IMR-90 (cell line): ENCODE results near the gene TNNC2. TPM values are rescaled to one million over a fixed set of nuclear protein-coding genes. Genes with fewer than 3 reads are reported as not detected.
A peak's percentile ranks its signal among the peaks of the same experiment; 100 is the strongest.

ENCODE experiments used
- ATAC-seq: fragments of 200-7000 bp; cut with Tn5 transposase; 2 replicates; pipeline ENCODE4 v1.9.1; 2020; ENCODE audit warnings: low read depth, mild to moderate bottlenecking, moderate library complexity
- BruUV-seq: library from RNA; stranded (reverse); fragments of 400-500 nt; replicated peaks from 2 replicates; lab custom pipeline; 2021; lab: Mats Ljungman, UMichigan
- CTCF ChIA-PET: fragments of 300-600 bp; formaldehyde crosslinking; extraction: SDS; loops from one replicate; lab custom pipeline; 2021; ENCODE audit warnings: antibody characterized with exemption; lab: Yijun Ruan, JAX
- POLR2A ChIA-PET: fragments of 300-600 bp; sonication (Branson Sonifier 250); formaldehyde crosslinking; loops from one replicate; lab custom pipeline; 2022; ENCODE audit warnings: antibody characterized with exemption; ENCODE audit not compliant: unreplicated experiment; lab: Charles Lee
- DNase-seq: peaks from one replicate; pipeline ENCODE4 v3.0.0; 2013
- H2AFZ ChIP-seq: replicated peaks from 2 replicates; pipeline ENCODE3; 2013; ENCODE audit warnings: low read length, mild to moderate bottlenecking; ENCODE audit not compliant: poor library complexity
- H2AK5ac ChIP-seq: 2 replicates; pipeline ENCODE4 v1.6.1; 2013; ENCODE audit warnings: low read depth, low read length, inconsistent platforms
- H2AK9ac ChIP-seq: replicated peaks from 2 replicates; pipeline ENCODE3; 2013; ENCODE audit warnings: mild to moderate bottlenecking, low read depth, low read length, moderate library complexity; ENCODE audit not compliant: poor library complexity
- H2BK120ac ChIP-seq: 2 replicates; pipeline ENCODE4 v1.6.1; 2013; ENCODE audit warnings: low read depth, low read length, inconsistent platforms
- H2BK15ac ChIP-seq: 3 replicates; pipeline ENCODE4 v1.6.1; 2013; ENCODE audit warnings: low read depth, low read length, inconsistent platforms
- H2BK20ac ChIP-seq: 2 replicates; pipeline ENCODE4 v1.6.1; 2013; ENCODE audit warnings: low read depth, mild to moderate bottlenecking, inconsistent platforms, low read length, moderate library complexity
- H2BK5ac ChIP-seq: 2 replicates; pipeline ENCODE4 v1.6.1; 2013; ENCODE audit warnings: mild to moderate bottlenecking, low read depth, low read length, inconsistent platforms; ENCODE audit not compliant: poor library complexity, severe bottlenecking
- H3K14ac ChIP-seq: replicated peaks from 2 replicates; pipeline ENCODE4 v1.6.1; 2013; ENCODE audit warnings: low read depth, low read length, inconsistent platforms
- H3K18ac ChIP-seq: 2 replicates; pipeline ENCODE4 v1.6.1; 2013; ENCODE audit warnings: low read depth, low read length, control low read depth
- H3K23ac ChIP-seq: 2 replicates; pipeline ENCODE4 v1.6.1; 2013; ENCODE audit warnings: low read depth, low read length, inconsistent platforms
- H3K27ac ChIP-seq: 2 replicates; pipeline ENCODE4 v1.5.1; 2013; ENCODE audit warnings: mild to moderate bottlenecking, control low read depth, low read length; ENCODE audit not compliant: insufficient read depth
- H3K27me3 ChIP-seq: 2 replicates; pipeline ENCODE4 v1.6.1; 2013; ENCODE audit warnings: low read length; ENCODE audit not compliant: control insufficient read depth, insufficient read depth
- H3K36me3 ChIP-seq: 2 replicates; pipeline ENCODE4 v1.6.1; 2013; ENCODE audit warnings: low read length, mixed read lengths; ENCODE audit not compliant: control insufficient read depth, insufficient read depth
- H3K4ac ChIP-seq: 2 replicates; pipeline ENCODE4 v1.6.1; 2013; ENCODE audit warnings: low read depth, low read length, inconsistent platforms
- H3K4me1 ChIP-seq: 2 replicates; pipeline ENCODE4 v1.6.1; 2013; ENCODE audit warnings: low read length, mixed read lengths; ENCODE audit not compliant: control insufficient read depth, insufficient read depth
- H3K4me2 ChIP-seq: 2 replicates; pipeline ENCODE4 v1.6.1; 2013; ENCODE audit warnings: low read depth, mild to moderate bottlenecking, control low read depth, low read length, moderate library complexity
- H3K4me3 ChIP-seq: 2 replicates; pipeline ENCODE4 v1.5.1; 2013; ENCODE audit warnings: low read depth, mild to moderate bottlenecking, control low read depth, low read length, moderate library complexity; ENCODE audit not compliant: insufficient read depth
- H3K56ac ChIP-seq: 2 replicates; pipeline ENCODE4 v1.6.1; 2013; ENCODE audit warnings: low read length, inconsistent platforms; ENCODE audit not compliant: insufficient read depth; ENCODE audit errors: extremely low read depth
- H3K79me1 ChIP-seq, 2 experiments: 2 replicates each; pipeline ENCODE4 v1.6.1; 2013; ENCODE audit warnings: low read length in 2 of 2, inconsistent platforms in 1 of 2, low read depth in 1 of 2
- H3K9ac ChIP-seq: 2 replicates; pipeline ENCODE4 v1.6.1; 2013; ENCODE audit warnings: low read depth, low read length, control low read depth
- H3K9me1 ChIP-seq: 2 replicates; pipeline ENCODE4 v1.6.1; 2013; ENCODE audit warnings: low read length, inconsistent platforms; ENCODE audit not compliant: insufficient read depth
- H3K9me3 ChIP-seq: 2 replicates; pipeline ENCODE4 v1.6.1; 2013; ENCODE audit warnings: low read length; ENCODE audit not compliant: control insufficient read depth, insufficient read depth
- H4K20me1 ChIP-seq: 2 replicates; pipeline ENCODE4 v1.6.1; 2013; ENCODE audit warnings: low read length, inconsistent platforms; ENCODE audit not compliant: insufficient read depth
- H4K5ac ChIP-seq: 2 replicates; pipeline ENCODE4 v1.6.1; 2013; ENCODE audit warnings: mild to moderate bottlenecking, low read depth, low read length, control low read depth
- H4K8ac ChIP-seq, 2 experiments: 2 replicates each; pipeline ENCODE4 v1.6.1; 2013; ENCODE audit warnings: low read depth in 2 of 2, low read length in 2 of 2, control low read depth in 1 of 2, inconsistent platforms in 1 of 2
- H4K91ac ChIP-seq: 2 replicates; pipeline ENCODE4 v1.6.1; 2013; ENCODE audit warnings: low read depth, low read length, inconsistent platforms; ENCODE audit not compliant: insufficient read depth
- BHLHE40 ChIP-seq: fragments of 150-350 bp; IDR thresholded peaks from 2 replicates; pipeline ENCODE4 v1.6.1; 2016; ENCODE audit warnings: mild to moderate bottlenecking, low read depth, low read length
- CEBPB ChIP-seq: IDR thresholded peaks from 2 replicates; pipeline ENCODE4 v1.6.1; 2012; ENCODE audit warnings: low read depth, low read length, improper control_type of control experiment
- CHD1 ChIP-seq: IDR thresholded peaks from 2 replicates; pipeline ENCODE4 v1.6.1; 2012; ENCODE audit warnings: low read depth, low read length, improper control_type of control experiment
- MAFK ChIP-seq: IDR thresholded peaks from 2 replicates; pipeline ENCODE4 v1.6.1; 2012; ENCODE audit warnings: low read depth, low read length, improper control_type of control experiment
- MAZ ChIP-seq: IDR thresholded peaks from 2 replicates; pipeline ENCODE4 v1.6.1; 2012; ENCODE audit warnings: low read depth, mild to moderate bottlenecking, low read length, improper control_type of control experiment, moderate library complexity, borderline replicate concordance
- MXI1 ChIP-seq: IDR thresholded peaks from 2 replicates; pipeline ENCODE4 v1.6.1; 2012; ENCODE audit warnings: low read depth, mild to moderate bottlenecking, low read length, moderate library complexity, borderline replicate concordance
- NFE2L2 ChIP-seq: fragments of 150-350 bp; IDR thresholded peaks from 2 replicates; pipeline ENCODE4 v1.6.1; 2016; ENCODE audit warnings: low read depth, mild to moderate bottlenecking, low read length
- RAD21 ChIP-seq: IDR thresholded peaks from 2 replicates; pipeline ENCODE4 v1.6.1; 2012; ENCODE audit warnings: low read length, improper control_type of control experiment
- RCOR1 ChIP-seq: IDR thresholded peaks from 2 replicates; pipeline ENCODE4 v1.6.1; 2012; ENCODE audit warnings: mild to moderate bottlenecking, low read length, improper control_type of control experiment; ENCODE audit not compliant: insufficient replicate concordance
- WGBS, 2 experiments: methylation state at CpG; one replicate each; pipeline versions ENCODE4 v1.1.5 to v1.1.7; 2013; ENCODE audit warnings: missing lambda C conversion rate in 2 of 2; ENCODE audit not compliant: insufficient read length in 1 of 2; ENCODE audit errors: extremely low coverage in 2 of 2; 5-methylcytosine and 5-hydroxymethylcytosine counted together
- dilution Hi-C: fragments of 300-500 bp; cut with HindIII; formaldehyde crosslinking; loops from one replicate; pipeline ENCODE4 v1.14.3; 2018; ENCODE audit warnings: low sequenced_read_pairs; ENCODE audit not compliant: unreplicated experiment
- in situ Hi-C: fragments of 300-500 bp; cut with MboI; formaldehyde crosslinking; loops from 3 replicates; pipeline ENCODE4 v1.14.3; 2019; ENCODE audit warnings: low sequenced_read_pairs, inconsistent platforms, mixed read lengths
- intact Hi-C: fragments of 100-400 bp; cut with micrococcal nuclease; formaldehyde crosslinking; loops from 2 replicates; pipeline ENCODE4 v1.10.0; 2022
- polyA plus RNA-seq, 3 experiments: library from polyadenylated mRNA; depleted of rRNA; stranded (reverse); fragments of >200 nt; gene quantifications; 2 replicates each; pipeline ENCODE4 v1.2.3, GENCODE V29; 2012; ENCODE audit warnings: low replicate concordance in 1 of 3
- total RNA-seq: library from RNA; depleted of rRNA; stranded (reverse); fragments of >200 nt; gene quantifications from 2 replicates; pipeline ENCODE4 v1.2.3, GENCODE V29; 2012
- TF ChIP-seq, protein P1 (sequence below): conservative IDR thresholded peaks from 2 replicates; pipeline ENCODE4 v1.5.1; 2012; ENCODE audit warnings: mild to moderate bottlenecking, low read depth, low read length, improper control_type of control experiment

Gene TNNC2
- total and polyA plus RNA-seq, 2 of the 4 experiments (the other 2 are of a cell fraction), result 0.46 TPM; not detected in 1

GRCh38 chr20:45774945-45775344, 52.2 kb downstream of the TNNC2 start:
- POLR2A ChIA-PET, result no interaction called here
- no peak overlapping the region for H3K14ac ChIP-seq
- no peak overlapping the region for H4K8ac ChIP-seq
- no peaks in the 10 kb centered on the region for H3K79me1 ChIP-seq
- H2BK15ac ChIP-seq, result 0 out of 3 replicates have a peak overlapping the region, but pooled peaks have one; percentile 13
- H3K23ac ChIP-seq, result no peak overlapping the region
- H2AK9ac ChIP-seq, result no peak overlapping the region
- no peak overlapping the region for H3K4me3 ChIP-seq
- no TSS peak for BruUV-seq
- H4K5ac ChIP-seq, result no peak overlapping the region
- H3K4me1 ChIP-seq, result peaks cover 21% of the 10 kb centered on the region
- H3K9me3 ChIP-seq, result no peaks in the 10 kb centered on the region
- no peak overlapping the region for H3K9ac ChIP-seq
- dilution Hi-C loops (no loop called here), in situ Hi-C loops (loop anchor here (5.0 to 25.0 kb wide), 5 partner anchors 238 to 1838 kb away; partner anchors contain the start of genes EPPIN, TTPAL and WFDC6), intact Hi-C loops (loop anchor here (5.0 to 10.0 kb wide), 7 partner anchors 310 to 1080 kb away; partner anchors contain the start of genes NCOA5, STK4 and TOMM34)
- H2AK5ac ChIP-seq, result peak overlapping the region; percentile 57; the same call in 1 of the 2 replicates
- H2BK20ac ChIP-seq, result no peak overlapping the region
- H4K20me1 ChIP-seq, result peaks cover 11% of the 10 kb centered on the region
- no peak for ATAC-seq
- TF ChIP-seq CHD1 (no peak), MAZ (no peak), BHLHE40 (no peak), RCOR1 (no peak), RAD21 (no peak), MXI1 (no peak), NFE2L2 (no peak), MAFK (no peak), CEBPB (no peak)
- TF ChIP-seq, protein P1, sequence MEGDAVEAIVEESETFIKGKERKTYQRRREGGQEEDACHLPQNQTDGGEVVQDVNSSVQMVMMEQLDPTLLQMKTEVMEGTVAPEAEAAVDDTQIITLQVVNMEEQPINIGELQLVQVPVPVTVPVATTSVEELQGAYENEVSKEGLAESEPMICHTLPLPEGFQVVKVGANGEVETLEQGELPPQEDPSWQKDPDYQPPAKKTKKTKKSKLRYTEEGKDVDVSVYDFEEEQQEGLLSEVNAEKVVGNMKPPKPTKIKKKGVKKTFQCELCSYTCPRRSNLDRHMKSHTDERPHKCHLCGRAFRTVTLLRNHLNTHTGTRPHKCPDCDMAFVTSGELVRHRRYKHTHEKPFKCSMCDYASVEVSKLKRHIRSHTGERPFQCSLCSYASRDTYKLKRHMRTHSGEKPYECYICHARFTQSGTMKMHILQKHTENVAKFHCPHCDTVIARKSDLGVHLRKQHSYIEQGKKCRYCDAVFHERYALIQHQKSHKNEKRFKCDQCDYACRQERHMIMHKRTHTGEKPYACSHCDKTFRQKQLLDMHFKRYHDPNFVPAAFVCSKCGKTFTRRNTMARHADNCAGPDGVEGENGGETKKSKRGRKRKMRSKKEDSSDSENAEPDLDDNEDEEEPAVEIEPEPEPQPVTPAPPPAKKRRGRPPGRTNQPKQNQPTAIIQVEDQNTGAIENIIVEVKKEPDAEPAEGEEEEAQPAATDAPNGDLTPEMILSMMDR, result no peak
- H4K91ac ChIP-seq, result no peak overlapping the region; the same call in 1 of the 2 replicates
- H2BK120ac ChIP-seq, result no peak overlapping the region
- no CpG with 5 or more reads among the region's 2 CpGs for WGBS, 2 experiments
- H3K36me3 ChIP-seq, result no peaks in the 10 kb centered on the region
- peaks cover 19% of the 10 kb centered on the region for H3K9me1 ChIP-seq
- H2BK5ac ChIP-seq, result no peak overlapping the region
- CTCF ChIA-PET, result no interaction called here
- no peak overlapping the region for H3K18ac ChIP-seq
- H2AFZ ChIP-seq, result no peak overlapping the region
- H3K27me3 ChIP-seq, result peaks cover 16% of the 10 kb centered on the region
- DNase-seq, result no peak
- H3K27ac ChIP-seq, result no peak overlapping the region
- no peak overlapping the region for H3K4ac ChIP-seq
- H3K56ac ChIP-seq, result no peak overlapping the region
- no peak overlapping the region for H3K4me2 ChIP-seq
